Osteocyte (in vitro differentiated cells): ENCODE data around the gene IPO7. TPM values are rescaled to one million over a fixed set of nuclear protein-coding genes. Genes with fewer than 3 reads are reported as not detected.

ENCODE experiments used
- DNase-seq: peaks from one replicate; pipeline ENCODE4 v3.0.0; 2021; ENCODE audit warnings: mixed read lengths; ENCODE audit not compliant: unreplicated experiment; ENCODE audit errors: extremely low spot score
- H3K27ac Mint-ChIP-seq: one replicate; pipeline ENCODE4 v1.8.0; 2021; ENCODE audit warnings: mild to moderate bottlenecking, mixed read lengths; ENCODE audit not compliant: unreplicated experiment
- H3K27me3 Mint-ChIP-seq: one replicate; pipeline ENCODE4 v1.8.0; 2021; ENCODE audit warnings: mixed read lengths; ENCODE audit not compliant: unreplicated experiment
- H3K36me3 Mint-ChIP-seq: one replicate; pipeline ENCODE4 v1.8.0; 2021; ENCODE audit warnings: mixed read lengths; ENCODE audit not compliant: unreplicated experiment
- H3K4me1 Mint-ChIP-seq: one replicate; pipeline ENCODE4 v1.8.0; 2021; ENCODE audit warnings: mixed read lengths; ENCODE audit not compliant: unreplicated experiment
- H3K4me3 Mint-ChIP-seq: one replicate; pipeline ENCODE4 v1.8.0; 2021; ENCODE audit warnings: mild to moderate bottlenecking, moderate library complexity, mixed read lengths; ENCODE audit not compliant: unreplicated experiment
- H3K9me3 Mint-ChIP-seq: one replicate; pipeline ENCODE4 v1.8.0; 2021; ENCODE audit warnings: mixed read lengths; ENCODE audit not compliant: unreplicated experiment
- CTCF ChIP-seq: fragments of 200-600 bp; sonication (generic); IDR thresholded peaks from 2 replicates; pipeline ENCODE4 v1.5.0; 2021; ENCODE audit warnings: antibody characterized with exemption, mild to moderate bottlenecking, moderate library complexity
- total RNA-seq: library from RNA; stranded (reverse); gene quantifications from 2 replicates; pipeline ENCODE4 v1.2.1, GENCODE V29; 2021

The IPO7 gene
- total RNA-seq, 1 donor from 2014 or later = 104 TPM

- H3K27me3 Mint-ChIP-seq = no peaks in the 10 kb centered on the region
- peaks cover 31% of the 10 kb centered on the region for H3K4me1 Mint-ChIP-seq
- peak overlapping the region; percentile 93 for H3K4me3 Mint-ChIP-seq
- no peaks in the 10 kb centered on the region for H3K9me3 Mint-ChIP-seq
- TF ChIP-seq CTCF = no peak
- no peaks in the 10 kb centered on the region for H3K36me3 Mint-ChIP-seq
- DNase-seq = no peak
- peak overlapping the region; percentile 96 for H3K27ac Mint-ChIP-seq
These were observed 1.6 kb downstream of the IPO7 start for GRCh38 chr11:9386086-9386485.

- Mint-ChIP-seq H3K27me3 (no peaks in the 10 kb centered on the region), H3K4me1 (peaks cover 31% of the 10 kb centered on the region), H3K36me3 (no peaks in the 10 kb centered on the region), H3K27ac (peak overlapping the region; percentile 42), H3K9me3 (no peaks in the 10 kb centered on the region), H3K4me3 (peak overlapping the region; percentile 5)
- DNase-seq = no peak
- TF ChIP-seq CTCF = no peak
These were observed 2.4 kb downstream of the IPO7 start for GRCh38 chr11:9386901-9387300.

GRCh38 chr11:9396310-9396709 is 11.9 kb downstream of the IPO7 start:
- H3K9me3 Mint-ChIP-seq = no peaks in the 10 kb centered on the region
- no peaks in the 10 kb centered on the region for H3K27me3 Mint-ChIP-seq
- H3K4me1 Mint-ChIP-seq = peaks cover 29% of the 10 kb centered on the region
- TF ChIP-seq CTCF = no peak
- H3K36me3 Mint-ChIP-seq = peaks cover 8% of the 10 kb centered on the region
- H3K4me3 Mint-ChIP-seq = no peak overlapping the region
- H3K27ac Mint-ChIP-seq = peak overlapping the region; percentile 28
- DNase-seq = no peak

- Mint-ChIP-seq H3K9me3 (no peaks in the 10 kb centered on the region), H3K4me1 (peaks cover 29% of the 10 kb centered on the region), H3K27me3 (no peaks in the 10 kb centered on the region), H3K4me3 (no peak overlapping the region), H3K27ac (peak overlapping the region; percentile 28), H3K36me3 (peaks cover 8% of the 10 kb centered on the region)
- no peak for DNase-seq
- no peak for TF ChIP-seq CTCF
These were observed 12.3 kb downstream of the IPO7 start for GRCh38 chr11:9396752-9397151.

GRCh38 chr11:9397746-9398680 is 13.6 kb downstream of the IPO7 start:
- H3K9me3 Mint-ChIP-seq = no peaks in the 10 kb centered on the region
- H3K27me3 Mint-ChIP-seq = no peaks in the 10 kb centered on the region
- H3K4me1 Mint-ChIP-seq = peaks cover 29% of the 10 kb centered on the region
- DNase-seq = no peak
- no peak overlapping the region for H3K4me3 Mint-ChIP-seq
- peak overlapping the region; percentile 50 for H3K27ac Mint-ChIP-seq
- peaks cover 8% of the 10 kb centered on the region for H3K36me3 Mint-ChIP-seq
- no peak for TF ChIP-seq CTCF
